Testis (tissue), 2 donors: ENCODE data around the gene ECHS1.

Experiments
- POLR2A ChIP-seq: fragments of 450-650 bp; IDR thresholded peaks from one replicate; pipeline ENCODE4 v1.6.1; 2017; ENCODE audit warnings: antibody characterized with exemption, mild to moderate bottlenecking, moderate library complexity
- TF ChIP-seq, protein P1 (sequence below), 3 experiments: fragments of 450-650 bp in 2 of 3; fragments of 200-600 bp in 1 of 3; sonication (generic) in 1 of 3; IDR thresholded peaks; one replicate each; pipeline ENCODE4 v1.5.1; 2016 to 2019; ENCODE audit warnings: antibody characterized with exemption in 3 of 3, mild to moderate bottlenecking in 2 of 3, moderate library complexity in 1 of 3

DNA sequence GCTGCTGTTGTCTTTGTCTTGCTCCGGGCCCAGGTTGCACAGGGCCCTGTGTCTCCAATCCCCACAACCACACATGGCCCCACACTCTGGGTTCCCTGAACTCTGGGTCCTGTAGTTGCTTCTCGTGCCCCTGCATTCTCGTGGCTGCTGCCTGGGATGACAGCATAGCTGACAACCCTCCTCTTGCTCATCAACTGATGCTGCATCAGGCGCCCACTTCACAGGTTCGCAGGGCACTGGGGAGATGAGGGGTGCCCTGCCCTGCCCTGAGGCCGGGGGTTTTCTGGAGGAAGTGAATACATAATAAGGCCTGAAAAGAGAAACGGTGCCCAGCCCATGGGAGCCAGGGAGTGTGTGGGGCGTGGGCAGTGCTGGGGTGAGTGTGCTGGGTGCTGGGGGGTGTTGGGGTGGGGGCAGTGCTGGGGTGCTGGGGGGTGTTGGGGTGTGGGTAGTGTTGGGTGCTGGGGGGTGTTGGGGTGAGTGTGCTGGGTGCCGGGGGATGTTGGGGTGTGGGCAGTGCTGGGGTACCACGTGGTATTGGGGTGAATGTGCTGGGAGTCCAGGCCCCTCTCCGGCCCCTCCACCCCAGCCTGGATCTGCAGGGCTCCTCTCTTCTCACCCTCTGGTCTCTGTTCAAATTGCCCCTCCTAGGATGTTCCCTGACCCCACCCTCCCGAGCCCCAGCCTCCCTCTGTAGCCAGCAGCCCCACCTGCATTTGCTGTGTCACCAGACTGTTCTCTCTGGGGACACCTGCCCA, 18.8 kb upstream of the ECHS1 start:
- TF ChIP-seq POLR2A = no peak
- TF ChIP-seq, protein P1, sequence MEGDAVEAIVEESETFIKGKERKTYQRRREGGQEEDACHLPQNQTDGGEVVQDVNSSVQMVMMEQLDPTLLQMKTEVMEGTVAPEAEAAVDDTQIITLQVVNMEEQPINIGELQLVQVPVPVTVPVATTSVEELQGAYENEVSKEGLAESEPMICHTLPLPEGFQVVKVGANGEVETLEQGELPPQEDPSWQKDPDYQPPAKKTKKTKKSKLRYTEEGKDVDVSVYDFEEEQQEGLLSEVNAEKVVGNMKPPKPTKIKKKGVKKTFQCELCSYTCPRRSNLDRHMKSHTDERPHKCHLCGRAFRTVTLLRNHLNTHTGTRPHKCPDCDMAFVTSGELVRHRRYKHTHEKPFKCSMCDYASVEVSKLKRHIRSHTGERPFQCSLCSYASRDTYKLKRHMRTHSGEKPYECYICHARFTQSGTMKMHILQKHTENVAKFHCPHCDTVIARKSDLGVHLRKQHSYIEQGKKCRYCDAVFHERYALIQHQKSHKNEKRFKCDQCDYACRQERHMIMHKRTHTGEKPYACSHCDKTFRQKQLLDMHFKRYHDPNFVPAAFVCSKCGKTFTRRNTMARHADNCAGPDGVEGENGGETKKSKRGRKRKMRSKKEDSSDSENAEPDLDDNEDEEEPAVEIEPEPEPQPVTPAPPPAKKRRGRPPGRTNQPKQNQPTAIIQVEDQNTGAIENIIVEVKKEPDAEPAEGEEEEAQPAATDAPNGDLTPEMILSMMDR (IDR thresholded peaks at IDR 0.05) = no peak
